Stomach (tissue), 4 donors: ENCODE data around the gene TEPSIN.
A peak's percentile ranks its signal among the peaks of the same experiment; 100 is the strongest.

ENCODE experiments used
- CTCF ChIP-seq, 7 experiments: fragments of 450-650 bp in 4 of 7; fragments of 200-600 bp in 3 of 7; sonication (generic) in 3 of 7; IDR thresholded peaks; one replicate each; pipeline ENCODE4 v1.5.1; 2016 to 2019; ENCODE audit warnings: antibody characterized with exemption in 7 of 7, control low read depth in 2 of 7, mild to moderate bottlenecking in 1 of 7
- EP300 ChIP-seq: sonication (generic); formaldehyde crosslinking; IDR thresholded peaks from one replicate; pipeline ENCODE4 v1.6.1; 2017; ENCODE audit warnings: antibody characterized with exemption
- POLR2A ChIP-seq, 4 donors: fragments of 450-650 bp; IDR thresholded peaks; one replicate each; pipeline ENCODE4 v1.6.1; 2016; ENCODE audit warnings: antibody characterized with exemption in 4 of 4, control low read depth in 2 of 4, mild to moderate bottlenecking in 1 of 4, moderate library complexity in 1 of 4
- POLR2AphosphoS5 ChIP-seq, 3 donors: sonication (generic); formaldehyde crosslinking; IDR thresholded peaks; one replicate each; pipeline ENCODE4 v1.6.1; 2016; ENCODE audit warnings: antibody characterized with exemption in 3 of 3

GRCh38 chr17:81253358-81254131 lies 14.7 kb upstream of the TEPSIN start:
- TF ChIP-seq POLR2AphosphoS5 (IDR thresholded peaks at IDR 0.05) = no peak
- TF ChIP-seq CTCF (IDR thresholded peaks at IDR 0.05) = peak in 5 of 7 experiments; percentile 71 to 96 (median 83)
- peak in 1 of 4 donors; percentile 83 for TF ChIP-seq POLR2A (IDR thresholded peaks at IDR 0.05)
- TF ChIP-seq EP300 = no peak
